Progenitor cell of endocrine pancreas (in vitro differentiated cells): ENCODE results near the gene PTPRU. TPM values are rescaled to one million over a fixed set of nuclear protein-coding genes. Genes with fewer than 3 reads are reported as not detected.

Source experiments
- DNase-seq: peaks from one replicate; pipeline ENCODE4 v3.0.0; 2021; ENCODE audit warnings: low spot score; ENCODE audit not compliant: unreplicated experiment
- H3K27ac Mint-ChIP-seq: 2 replicates; pipeline ENCODE4 v1.8.0; 2021; ENCODE audit warnings: mild to moderate bottlenecking, moderate library complexity, mixed read lengths
- H3K27me3 Mint-ChIP-seq: 2 replicates; pipeline ENCODE4 v1.8.0; 2021; ENCODE audit warnings: mixed read lengths
- H3K36me3 Mint-ChIP-seq: 2 replicates; pipeline ENCODE4 v1.8.0; 2022; ENCODE audit warnings: mixed read lengths; ENCODE audit not compliant: insufficient read depth
- H3K4me1 Mint-ChIP-seq: 2 replicates; pipeline ENCODE4 v1.8.0; 2021; ENCODE audit warnings: low read depth, mixed read lengths
- H3K4me3 Mint-ChIP-seq: 2 replicates; pipeline ENCODE4 v1.8.0; 2021; ENCODE audit warnings: low read depth, mild to moderate bottlenecking, moderate library complexity, mixed read lengths
- H3K9me3 Mint-ChIP-seq: 2 replicates; pipeline ENCODE4 v1.8.0; 2021; ENCODE audit warnings: low read depth, mixed read lengths
- total RNA-seq: library from RNA; stranded (reverse); gene quantifications from 2 replicates; pipeline ENCODE4 v1.2.1, GENCODE V29; 2021
- TF ChIP-seq, protein P1 (sequence below): fragments of 200-600 bp; sonication (generic); IDR thresholded peaks from one replicate; pipeline ENCODE4 v1.5.0; 2021; ENCODE audit warnings: antibody characterized with exemption, mild to moderate bottlenecking; ENCODE audit not compliant: unreplicated experiment

The PTPRU gene
- total RNA-seq, 1 donor from 2014 or later, result 79.4 TPM

DNA sequence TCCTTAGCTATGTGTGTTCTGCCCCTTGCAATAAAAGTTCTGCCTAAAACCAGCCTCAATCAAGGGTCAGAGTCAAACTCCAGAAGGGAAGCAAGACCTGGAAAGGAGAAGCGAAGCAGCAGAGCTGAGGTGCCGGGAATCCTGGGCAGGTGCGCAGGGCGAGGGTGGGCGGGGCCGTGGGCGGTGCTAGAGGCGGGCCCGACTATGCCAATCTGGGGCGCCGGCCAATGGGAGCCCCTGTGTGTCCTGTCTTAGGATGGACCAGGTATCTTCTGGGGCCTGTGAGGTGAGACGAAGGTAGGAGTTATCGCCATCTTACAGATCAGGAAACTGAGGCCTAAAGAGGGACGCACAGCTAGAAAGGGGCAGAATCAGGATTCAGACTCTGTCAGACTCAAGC, 120.3 kb downstream of the PTPRU start:
- Mint-ChIP-seq H3K4me3 (no peak overlapping the region), H3K4me1 (no peaks in the 10 kb centered on the region), H3K36me3 (no peaks in the 10 kb centered on the region), H3K27ac (no peak overlapping the region), H3K9me3 (no peaks in the 10 kb centered on the region), H3K27me3 (peaks cover 19% of the 10 kb centered on the region)
- TF ChIP-seq, protein P1, sequence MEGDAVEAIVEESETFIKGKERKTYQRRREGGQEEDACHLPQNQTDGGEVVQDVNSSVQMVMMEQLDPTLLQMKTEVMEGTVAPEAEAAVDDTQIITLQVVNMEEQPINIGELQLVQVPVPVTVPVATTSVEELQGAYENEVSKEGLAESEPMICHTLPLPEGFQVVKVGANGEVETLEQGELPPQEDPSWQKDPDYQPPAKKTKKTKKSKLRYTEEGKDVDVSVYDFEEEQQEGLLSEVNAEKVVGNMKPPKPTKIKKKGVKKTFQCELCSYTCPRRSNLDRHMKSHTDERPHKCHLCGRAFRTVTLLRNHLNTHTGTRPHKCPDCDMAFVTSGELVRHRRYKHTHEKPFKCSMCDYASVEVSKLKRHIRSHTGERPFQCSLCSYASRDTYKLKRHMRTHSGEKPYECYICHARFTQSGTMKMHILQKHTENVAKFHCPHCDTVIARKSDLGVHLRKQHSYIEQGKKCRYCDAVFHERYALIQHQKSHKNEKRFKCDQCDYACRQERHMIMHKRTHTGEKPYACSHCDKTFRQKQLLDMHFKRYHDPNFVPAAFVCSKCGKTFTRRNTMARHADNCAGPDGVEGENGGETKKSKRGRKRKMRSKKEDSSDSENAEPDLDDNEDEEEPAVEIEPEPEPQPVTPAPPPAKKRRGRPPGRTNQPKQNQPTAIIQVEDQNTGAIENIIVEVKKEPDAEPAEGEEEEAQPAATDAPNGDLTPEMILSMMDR, result no peak
- DNase-seq, result no peak

DNA sequence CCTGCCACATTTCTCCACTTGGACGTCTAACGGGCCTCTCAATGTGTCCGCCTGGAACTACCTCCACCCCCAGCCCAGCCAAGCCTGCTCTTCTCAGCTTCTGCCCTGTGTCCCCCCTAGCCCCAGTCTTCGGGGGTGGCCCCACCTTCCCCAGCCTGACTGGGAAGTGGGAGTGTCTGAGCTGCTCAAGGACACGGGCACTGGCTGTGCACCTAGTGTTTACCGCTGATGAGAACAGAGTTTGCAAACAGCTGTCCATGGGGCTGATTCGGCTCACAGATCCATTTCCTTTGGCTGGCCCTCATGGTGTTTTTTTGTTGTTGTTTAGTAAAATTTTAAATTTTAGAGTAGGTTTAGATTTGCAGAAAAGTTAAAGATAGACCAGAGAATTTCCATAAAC, 121.1 kb downstream of the PTPRU start:
- DNase-seq, result no peak
- peaks cover 18% of the 10 kb centered on the region for H3K27me3 Mint-ChIP-seq
- H3K4me3 Mint-ChIP-seq, result no peak overlapping the region
- no peak overlapping the region for H3K27ac Mint-ChIP-seq
- TF ChIP-seq, protein P1, result no peak
- H3K4me1 Mint-ChIP-seq, result no peaks in the 10 kb centered on the region
- H3K36me3 Mint-ChIP-seq, result no peaks in the 10 kb centered on the region
- H3K9me3 Mint-ChIP-seq, result no peaks in the 10 kb centered on the region

DNA sequence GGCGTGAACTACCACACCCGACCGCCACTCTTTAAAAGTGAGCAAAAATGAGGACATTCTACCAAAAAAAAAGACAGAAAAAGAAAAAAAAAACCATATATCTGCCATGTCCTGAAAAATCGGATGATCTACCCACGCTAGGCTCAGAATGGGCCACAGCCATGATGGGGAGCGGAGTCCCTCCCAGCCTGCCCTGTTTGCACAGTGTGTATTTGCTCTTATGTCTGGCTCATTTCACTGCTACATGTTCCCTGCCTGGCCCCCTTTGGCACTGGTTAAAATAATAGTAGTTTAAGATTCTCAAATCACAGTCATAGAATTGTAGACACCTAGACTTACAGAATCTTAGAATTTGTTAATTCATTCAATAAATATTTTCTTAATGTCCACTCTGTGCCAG, 121.9 kb downstream of the PTPRU start:
- no peaks in the 10 kb centered on the region for H3K4me1 Mint-ChIP-seq
- peaks cover 18% of the 10 kb centered on the region for H3K27me3 Mint-ChIP-seq
- no peak overlapping the region for H3K27ac Mint-ChIP-seq
- no peak overlapping the region for H3K4me3 Mint-ChIP-seq
- H3K36me3 Mint-ChIP-seq, result no peaks in the 10 kb centered on the region
- DNase-seq, result no peak
- TF ChIP-seq, protein P1, result no peak
- H3K9me3 Mint-ChIP-seq, result no peaks in the 10 kb centered on the region

DNA sequence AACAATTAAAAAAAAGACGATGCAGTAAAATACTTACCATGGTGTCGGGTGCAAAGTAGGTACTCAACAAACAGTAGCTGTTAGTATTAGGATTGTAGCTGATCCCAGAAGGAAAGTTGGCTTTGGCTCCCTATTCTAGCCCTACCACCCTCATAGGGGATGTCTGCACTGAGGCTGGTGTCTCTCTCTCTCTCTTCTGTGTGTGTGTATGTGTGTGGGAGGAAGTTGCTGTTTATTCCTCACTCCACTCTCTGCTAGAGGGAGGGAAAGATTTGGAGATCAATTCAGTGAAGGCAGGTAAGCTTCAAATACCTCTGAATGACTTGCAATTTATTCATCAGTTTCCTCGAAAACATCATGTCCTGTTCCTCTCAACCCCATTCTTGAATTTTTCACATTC, 124.4 kb downstream of the PTPRU start:
- TF ChIP-seq, protein P1, result no peak
- peaks cover 23% of the 10 kb centered on the region for H3K27me3 Mint-ChIP-seq
- no peak overlapping the region for H3K4me3 Mint-ChIP-seq
- H3K36me3 Mint-ChIP-seq, result no peaks in the 10 kb centered on the region
- no peaks in the 10 kb centered on the region for H3K9me3 Mint-ChIP-seq
- DNase-seq, result no peak
- H3K27ac Mint-ChIP-seq, result no peak overlapping the region
- H3K4me1 Mint-ChIP-seq, result no peaks in the 10 kb centered on the region

DNA sequence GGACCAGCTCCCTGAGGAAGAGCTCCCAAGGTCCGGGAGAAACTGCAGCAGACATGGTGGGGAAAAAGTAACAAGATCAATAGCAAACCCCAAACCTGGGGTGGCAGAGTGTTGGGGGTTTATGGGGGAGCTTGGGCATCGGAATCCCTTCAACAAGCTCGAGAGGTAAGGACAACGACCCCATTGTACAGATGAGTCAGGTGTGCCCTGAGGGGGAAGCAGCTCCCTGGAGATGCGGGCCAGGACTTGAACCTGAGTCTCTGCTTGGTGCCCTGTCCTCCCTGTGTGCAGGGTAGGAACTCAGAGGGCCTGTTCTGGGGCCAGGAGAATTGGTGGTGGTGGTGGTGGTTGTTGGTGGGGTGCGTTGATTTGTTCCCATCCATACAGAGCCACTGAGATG, 125.4 kb downstream of the PTPRU start:
- Mint-ChIP-seq H3K27ac (no peak overlapping the region), H3K27me3 (peaks cover 19% of the 10 kb centered on the region), H3K4me3 (no peak overlapping the region), H3K4me1 (no peaks in the 10 kb centered on the region), H3K36me3 (no peaks in the 10 kb centered on the region), H3K9me3 (no peaks in the 10 kb centered on the region)
- TF ChIP-seq, protein P1, result no peak
- no peak for DNase-seq
